Colonic mucosa (tissue), 4 donors: Measurements from ENCODE around the gene REV3L. TPM values are rescaled to one million over a fixed set of nuclear protein-coding genes. Genes with fewer than 3 reads are reported as not detected.
"Not testable (repeated sequence)": the region's sequence is repeated elsewhere in the genome, so short reads cannot be mapped to it uniquely, and the experiment has no call there.

Source experiments
- DNase-seq: peaks from one replicate; pipeline ENCODE4 v3.0.0-alpha.2; 2020
- H3K27ac ChIP-seq: fragments of 200-600 bp; one replicate; pipeline ENCODE4 v1.8.0; 2021
- H3K27me3 ChIP-seq: fragments of 200-600 bp; one replicate; pipeline ENCODE4 v1.8.0; 2021
- H3K36me3 ChIP-seq: fragments of 200-600 bp; one replicate; pipeline ENCODE4 v1.8.0; 2021
- H3K4me1 ChIP-seq: fragments of 200-600 bp; one replicate; pipeline ENCODE4 v1.8.0; 2021; ENCODE audit warnings: mild to moderate bottlenecking
- H3K4me3 ChIP-seq: fragments of 200-600 bp; one replicate; pipeline ENCODE4 v1.8.0; 2021
- H3K9ac ChIP-seq, 2 donors: one replicate each; pipeline ENCODE4 v1.7.0; 2013; ENCODE audit warnings: control low read depth in 2 of 2, low read depth in 2 of 2, low read length in 2 of 2
- H3K9me3 ChIP-seq: fragments of 200-600 bp; one replicate; pipeline ENCODE4 v1.8.0; 2021
- CTCF ChIP-seq: fragments of 200-600 bp; IDR thresholded peaks from one replicate; pipeline ENCODE4 v1.8.0; 2022; ENCODE audit warnings: antibody characterized with exemption, mild to moderate bottlenecking
- intact Hi-C: fragments of 100-400 bp; cut with DNase I; formaldehyde crosslinking; loops from one replicate; pipeline ENCODE4 v1.14.1; 2022
- total RNA-seq, 2 donors: library from RNA; stranded (reverse); fragmentation: NEBNext Ultra II Directional in 1 of 2; extraction: Animal tissue kit (Norgen Biotek cat#: 25700) in 1 of 2; gene quantifications; one replicate each; pipeline ENCODE4 v1.2.1, GENCODE V29; 2021
- donor health status: healthy.
- donor health status: DM: no; HTN: no; CAD: no.
- donor health status: DM: no; HTN: no; CAD: no.

Gene REV3L
- total RNA-seq, 2 donors from 2014 or later: 16.7 to 20.8 TPM

- peaks cover 5% of the 10 kb centered on the region for H3K4me1 ChIP-seq
Observed at GRCh38 chr6:111478749-111479148, 4.3 kb downstream of the REV3L start.

GRCh38 chr6:111478064-111478476 lies 4.9 kb downstream of the REV3L start:
- no peak for TF ChIP-seq CTCF
- H3K27ac ChIP-seq: no peak overlapping the region
- peaks cover 5% of the 10 kb centered on the region for H3K4me1 ChIP-seq
- no peaks in the 10 kb centered on the region for H3K9me3 ChIP-seq
- no peak for DNase-seq
- intact Hi-C loops: loop anchor here (5.0 to 10.0 kb wide), 3 partner anchors 53 to 223 kb away; a partner anchor contains a TSS
- H3K36me3 ChIP-seq: no peaks in the 10 kb centered on the region
- H3K4me3 ChIP-seq: no peak overlapping the region
- H3K9ac ChIP-seq: no peak overlapping the region
- no peaks in the 10 kb centered on the region for H3K27me3 ChIP-seq

More at GRCh38 chr6:111478749-111479148, 4.3 kb downstream of the REV3L start:
- H3K9ac ChIP-seq: no peak overlapping the region
- H3K9me3 ChIP-seq: no peaks in the 10 kb centered on the region
- peak; percentile 21 for TF ChIP-seq CTCF
- H3K27me3 ChIP-seq: no peaks in the 10 kb centered on the region
- no peaks in the 10 kb centered on the region for H3K36me3 ChIP-seq
- H3K4me3 ChIP-seq: no peak overlapping the region
- DNase-seq: no peak
- intact Hi-C loops: loop anchor here (5.0 to 10.0 kb wide), 3 partner anchors 54 to 224 kb away; a partner anchor contains a TSS
- no peak overlapping the region for H3K27ac ChIP-seq

- H3K9ac ChIP-seq: no peak overlapping the region
- no peaks in the 10 kb centered on the region for H3K9me3 ChIP-seq
- intact Hi-C loops: loop anchor here (5.0 to 10.0 kb wide), 3 partner anchors 53 to 223 kb away; a partner anchor contains a TSS
- no peak overlapping the region for H3K27ac ChIP-seq
- no peak overlapping the region for H3K4me3 ChIP-seq
- no peaks in the 10 kb centered on the region for H3K27me3 ChIP-seq
- H3K36me3 ChIP-seq: no peaks in the 10 kb centered on the region
- peaks cover 5% of the 10 kb centered on the region for H3K4me1 ChIP-seq
- no peak for TF ChIP-seq CTCF
- no peak for DNase-seq
Observed at GRCh38 chr6:111477481-111477938, 5.5 kb downstream of the REV3L start.

- not testable (repeated sequence) for H3K27ac ChIP-seq, H3K9me3 ChIP-seq, H3K9ac ChIP-seq, H3K4me1 ChIP-seq, DNase-seq, H3K4me3 ChIP-seq, H3K27me3 ChIP-seq, H3K36me3 ChIP-seq
- intact Hi-C loops: loop anchor here (5.0 to 10.0 kb wide), 3 partner anchors 51 to 221 kb away; a partner anchor contains a TSS
Observed at GRCh38 chr6:111476061-111476460, 7.0 kb downstream of the REV3L start.

- Histone ChIP-seq H3K36me3 (no peaks in the 10 kb centered on the region), H3K9ac (no peak overlapping the region), H3K4me1 (no peaks in the 10 kb centered on the region), H3K4me3 (no peak overlapping the region), H3K27ac (no peak overlapping the region), H3K27me3 (no peaks in the 10 kb centered on the region), H3K9me3 (no peaks in the 10 kb centered on the region)
- DNase-seq: no peak
- intact Hi-C loops: loop anchor here (5.0 to 10.0 kb wide), 3 partner anchors 50 to 220 kb away; a partner anchor contains a TSS
- TF ChIP-seq CTCF: no peak
Observed at GRCh38 chr6:111474771-111475170, 8.2 kb downstream of the REV3L start.

- H3K9me3 ChIP-seq: no peaks in the 10 kb centered on the region
- H3K4me3 ChIP-seq: no peak overlapping the region
- H3K36me3 ChIP-seq: no peaks in the 10 kb centered on the region
- DNase-seq: no peak
- intact Hi-C loops: loop anchor here (10.0 kb wide), 2 partner anchors 49 to 219 kb away; a partner anchor contains a TSS
- H3K27ac ChIP-seq: no peak overlapping the region
- H3K9ac ChIP-seq: peak overlapping the region in 1 of 2 donors; percentile 30
- no peaks in the 10 kb centered on the region for H3K27me3 ChIP-seq
- TF ChIP-seq CTCF: no peak
- H3K4me1 ChIP-seq: no peaks in the 10 kb centered on the region
Observed at GRCh38 chr6:111474106-111474505, 8.9 kb downstream of the REV3L start.
